Osteocyte (in vitro differentiated cells): ENCODE results near the gene RTKN2. TPM values are rescaled to one million over a fixed set of nuclear protein-coding genes. Genes with fewer than 3 reads are reported as not detected.
"Not testable (repeated sequence)": the region's sequence is repeated elsewhere in the genome, so short reads cannot be mapped to it uniquely, and the experiment has no call there.

ENCODE experiments used
- DNase-seq: peaks from one replicate; pipeline ENCODE4 v3.0.0; 2021; ENCODE audit warnings: mixed read lengths; ENCODE audit not compliant: unreplicated experiment; ENCODE audit errors: extremely low spot score
- H3K27ac Mint-ChIP-seq: one replicate; pipeline ENCODE4 v1.8.0; 2021; ENCODE audit warnings: mild to moderate bottlenecking, mixed read lengths; ENCODE audit not compliant: unreplicated experiment
- H3K27me3 Mint-ChIP-seq: one replicate; pipeline ENCODE4 v1.8.0; 2021; ENCODE audit warnings: mixed read lengths; ENCODE audit not compliant: unreplicated experiment
- H3K36me3 Mint-ChIP-seq: one replicate; pipeline ENCODE4 v1.8.0; 2021; ENCODE audit warnings: mixed read lengths; ENCODE audit not compliant: unreplicated experiment
- H3K4me1 Mint-ChIP-seq: one replicate; pipeline ENCODE4 v1.8.0; 2021; ENCODE audit warnings: mixed read lengths; ENCODE audit not compliant: unreplicated experiment
- H3K4me3 Mint-ChIP-seq: one replicate; pipeline ENCODE4 v1.8.0; 2021; ENCODE audit warnings: mild to moderate bottlenecking, moderate library complexity, mixed read lengths; ENCODE audit not compliant: unreplicated experiment
- H3K9me3 Mint-ChIP-seq: one replicate; pipeline ENCODE4 v1.8.0; 2021; ENCODE audit warnings: mixed read lengths; ENCODE audit not compliant: unreplicated experiment
- CTCF ChIP-seq: fragments of 200-600 bp; sonication (generic); IDR thresholded peaks from 2 replicates; pipeline ENCODE4 v1.5.0; 2021; ENCODE audit warnings: antibody characterized with exemption, mild to moderate bottlenecking, moderate library complexity
- total RNA-seq: library from RNA; stranded (reverse); gene quantifications from 2 replicates; pipeline ENCODE4 v1.2.1, GENCODE V29; 2021

Gene RTKN2
- total RNA-seq, 1 donor from 2014 or later = 2.4 TPM

- H3K27me3 Mint-ChIP-seq = no peaks in the 10 kb centered on the region
- H3K27ac Mint-ChIP-seq = peak overlapping the region; percentile 72
- H3K9me3 Mint-ChIP-seq = no peaks in the 10 kb centered on the region
- H3K4me3 Mint-ChIP-seq = no peak overlapping the region
- no peaks in the 10 kb centered on the region for H3K36me3 Mint-ChIP-seq
- H3K4me1 Mint-ChIP-seq = peaks cover 40% of the 10 kb centered on the region
- peak; percentile 90 for TF ChIP-seq CTCF
- no peak for DNase-seq
Measured at GRCh38 chr10:62244785-62245467, 23.7 kb downstream of the RTKN2 start.

GRCh38 chr10:62244088-62244487 is 24.6 kb downstream of the RTKN2 start:
- Mint-ChIP-seq H3K9me3 (no peaks in the 10 kb centered on the region), H3K4me1 (peaks cover 43% of the 10 kb centered on the region), H3K36me3 (no peaks in the 10 kb centered on the region), H3K27me3 (no peaks in the 10 kb centered on the region), H3K4me3 (no peak overlapping the region), H3K27ac (peak overlapping the region; percentile 95)
- TF ChIP-seq CTCF = no peak
- no peak for DNase-seq

GRCh38 chr10:62243647-62243997 is 25.0 kb downstream of the RTKN2 start:
- DNase-seq = no peak
- H3K27ac Mint-ChIP-seq = peak overlapping the region; percentile 95
- no peaks in the 10 kb centered on the region for H3K9me3 Mint-ChIP-seq
- H3K4me3 Mint-ChIP-seq = peak overlapping the region; percentile 38
- H3K4me1 Mint-ChIP-seq = peaks cover 48% of the 10 kb centered on the region
- no peaks in the 10 kb centered on the region for H3K27me3 Mint-ChIP-seq
- no peak for TF ChIP-seq CTCF
- H3K36me3 Mint-ChIP-seq = no peaks in the 10 kb centered on the region

GRCh38 chr10:62242965-62243646 is 25.5 kb downstream of the RTKN2 start:
- H3K27me3 Mint-ChIP-seq, DNase-seq, H3K9me3 Mint-ChIP-seq, H3K36me3 Mint-ChIP-seq: not testable (repeated sequence)
- Mint-ChIP-seq H3K4me1 (peaks cover 53% of the 10 kb centered on the region), H3K27ac (peak overlapping the region; percentile 95), H3K4me3 (peak overlapping the region; percentile 38)

- Mint-ChIP-seq H3K27ac (peak overlapping the region; percentile 64), H3K4me1 (peaks cover 69% of the 10 kb centered on the region)
- not testable (repeated sequence) for H3K36me3 Mint-ChIP-seq, DNase-seq, H3K27me3 Mint-ChIP-seq, H3K9me3 Mint-ChIP-seq, H3K4me3 Mint-ChIP-seq
Measured at GRCh38 chr10:62241521-62241920, 27.1 kb downstream of the RTKN2 start.

- H3K4me1 Mint-ChIP-seq = peaks cover 71% of the 10 kb centered on the region
- no peak for TF ChIP-seq CTCF
- H3K36me3 Mint-ChIP-seq = no peaks in the 10 kb centered on the region
- no peak overlapping the region for H3K4me3 Mint-ChIP-seq
- H3K27me3 Mint-ChIP-seq = no peaks in the 10 kb centered on the region
- H3K9me3 Mint-ChIP-seq = no peaks in the 10 kb centered on the region
- DNase-seq = no peak
- peak overlapping the region; percentile 76 for H3K27ac Mint-ChIP-seq
Measured at GRCh38 chr10:62239994-62240393, 28.6 kb downstream of the RTKN2 start.
